WERI-Rb-1 (cell line): ENCODE results near the gene MT3.

Experiments
- DNase-seq: peaks from one replicate; pipeline ENCODE4 v3.0.0-alpha.2; 2020
- H3K27ac ChIP-seq: fragments of 250-450 bp; sonication (Bioruptor Pico); 2 replicates; pipeline ENCODE4 v1.5.1; 2020; ENCODE audit warnings: mild to moderate bottlenecking, moderate library complexity
- H3K27me3 ChIP-seq: fragments of 250-450 bp; sonication (Bioruptor Pico); 2 replicates; pipeline ENCODE4 v1.5.1; 2021; ENCODE audit warnings: mild to moderate bottlenecking, low read depth, moderate library complexity; ENCODE audit not compliant: insufficient read depth, severe bottlenecking
- H3K36me3 ChIP-seq: fragments of 250-450 bp; sonication (Bioruptor Pico); 2 replicates; pipeline ENCODE4 v1.5.1; 2020; ENCODE audit warnings: mild to moderate bottlenecking, moderate library complexity
- H3K4me3 ChIP-seq: 2 replicates; pipeline ENCODE4 v1.5.1; 2011; ENCODE audit warnings: low read depth, mild to moderate bottlenecking, control low read depth, low read length
- H3K9me3 ChIP-seq: fragments of 250-450 bp; sonication (Bioruptor Pico); 2 replicates; pipeline ENCODE4 v1.5.1; 2021; ENCODE audit warnings: mild to moderate bottlenecking, moderate library complexity; ENCODE audit not compliant: severe bottlenecking
- CTCF ChIP-seq: IDR thresholded peaks from 2 replicates; pipeline ENCODE4 v1.5.1; 2011; ENCODE audit warnings: low read depth, mild to moderate bottlenecking, control low read depth, inconsistent platforms, low read length

The MT3 gene

GRCh38 chr16:56629531-56629930 lies 40.2 kb downstream of the MT3 start:
- Histone ChIP-seq H3K4me3 (no peak overlapping the region), H3K27ac (peak overlapping the region; percentile 65), H3K27me3 (no peaks in the 10 kb centered on the region), H3K36me3 (no peaks in the 10 kb centered on the region), H3K9me3 (no peaks in the 10 kb centered on the region)
- DNase-seq, result no peak
- no peak for TF ChIP-seq CTCF

- TF ChIP-seq CTCF, result no peak
- no peaks in the 10 kb centered on the region for H3K36me3 ChIP-seq
- DNase-seq, result no peak
- H3K27ac ChIP-seq, result peak overlapping the region; percentile 65
- no peak overlapping the region for H3K4me3 ChIP-seq
- H3K27me3 ChIP-seq, result no peaks in the 10 kb centered on the region
- no peaks in the 10 kb centered on the region for H3K9me3 ChIP-seq
Observed at GRCh38 chr16:56630134-56630533, 40.8 kb downstream of the MT3 start.

- Histone ChIP-seq H3K4me3 (no peak overlapping the region), H3K27me3 (no peaks in the 10 kb centered on the region), H3K36me3 (no peaks in the 10 kb centered on the region), H3K9me3 (no peaks in the 10 kb centered on the region), H3K27ac (no peak overlapping the region)
- no peak for TF ChIP-seq CTCF
- DNase-seq, result no peak
Observed at GRCh38 chr16:56631197-56631596, 41.9 kb downstream of the MT3 start.

GRCh38 chr16:56631832-56632155 lies 42.5 kb downstream of the MT3 start:
- no peaks in the 10 kb centered on the region for H3K36me3 ChIP-seq
- TF ChIP-seq CTCF, result no peak
- no peak overlapping the region for H3K4me3 ChIP-seq
- DNase-seq, result no peak
- no peaks in the 10 kb centered on the region for H3K9me3 ChIP-seq
- no peak overlapping the region for H3K27ac ChIP-seq
- H3K27me3 ChIP-seq, result no peaks in the 10 kb centered on the region

GRCh38 chr16:56632156-56632847 lies 43.0 kb downstream of the MT3 start, which contains the start of gene MT1M:
Gene MT1M (plus strand): TSS chr16:56632659. CDS start chr16:56632732, 73 bp downstream.
- Histone ChIP-seq H3K4me3 (no peak within 1 kb of the TSS), H3K9me3 (no peaks in the 10 kb centered on the region), H3K27ac (no peak within 1 kb of the TSS), H3K27me3 (no peaks in the 10 kb centered on the region), H3K36me3 (no peaks in the 10 kb centered on the region)
- TF ChIP-seq CTCF, result no peak
- DNase-seq, result no peak

- Histone ChIP-seq H3K4me3 (no peak overlapping the region), H3K27me3 (no peaks in the 10 kb centered on the region), H3K27ac (no peak overlapping the region), H3K36me3 (no peaks in the 10 kb centered on the region), H3K9me3 (no peaks in the 10 kb centered on the region)
- no peak for TF ChIP-seq CTCF
- no peak for DNase-seq
Observed at GRCh38 chr16:56632848-56633365, 43.6 kb downstream of the MT3 start.
